HG03439 (cell line): ENCODE measurements around the gene COL1A1.

ENCODE experiments used
- ATAC-seq: cut with Tn5 transposase; IDR thresholded peaks from one replicate; pipeline ENCODE4 v1.9.1; 2021; ENCODE audit warnings: mild to moderate bottlenecking, moderate library complexity; ENCODE audit not compliant: unreplicated experiment

Gene COL1A1

DNA sequence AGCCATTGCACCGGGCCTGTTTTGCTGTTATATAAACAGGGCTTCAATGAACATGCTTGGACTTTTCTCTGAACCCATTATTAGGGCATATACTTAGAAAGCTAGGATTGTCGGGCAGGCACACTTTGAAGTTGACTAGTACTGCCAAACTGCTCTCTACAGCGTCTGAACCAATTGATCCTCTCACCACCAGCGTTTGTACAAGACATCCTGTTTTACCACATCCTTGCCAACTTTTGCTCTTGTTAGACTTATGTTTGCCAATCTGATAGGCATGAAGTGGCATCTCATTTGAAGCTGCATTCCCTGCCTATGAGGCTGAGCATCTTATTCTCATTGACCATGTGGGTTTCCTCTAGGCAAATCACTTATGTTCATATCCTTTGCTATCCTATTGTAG is 43.5 kb downstream of the COL1A1 start:
- ATAC-seq = no peak

DNA sequence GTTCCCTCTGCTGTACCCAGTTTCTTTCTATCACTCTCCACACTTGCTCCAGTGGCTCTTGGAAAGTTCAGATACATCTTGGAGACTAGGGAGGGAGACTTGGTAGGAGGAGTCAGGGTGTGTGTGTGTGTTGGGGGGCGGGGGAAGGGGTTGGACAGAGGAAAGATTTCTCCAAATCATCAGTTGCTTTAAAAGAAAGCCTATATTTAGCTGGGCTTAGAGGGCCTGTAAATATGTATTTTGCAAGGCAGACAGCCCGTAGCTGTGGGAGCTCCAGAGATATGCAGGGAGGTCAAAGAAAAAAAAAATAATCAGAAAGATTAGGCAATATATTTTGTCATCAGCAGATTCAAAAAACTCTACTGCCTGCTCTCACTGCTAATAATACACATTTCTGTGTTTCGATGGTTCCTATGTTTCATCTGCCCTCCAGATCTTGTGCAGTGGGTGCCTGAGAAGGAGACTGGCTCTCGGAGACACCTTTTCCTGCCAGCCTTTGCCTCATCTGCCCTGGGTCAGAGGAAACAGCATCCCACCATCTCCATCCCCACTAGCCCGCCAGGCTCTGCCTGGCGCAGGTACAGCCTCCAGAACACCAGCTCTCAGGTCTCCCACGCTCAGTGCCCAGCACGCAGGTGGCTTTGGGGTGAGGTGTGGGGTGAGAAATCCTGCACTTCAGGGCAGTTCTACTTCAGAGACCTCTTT is 46.2 kb downstream of the COL1A1 start:
- ATAC-seq = no peak

DNA sequence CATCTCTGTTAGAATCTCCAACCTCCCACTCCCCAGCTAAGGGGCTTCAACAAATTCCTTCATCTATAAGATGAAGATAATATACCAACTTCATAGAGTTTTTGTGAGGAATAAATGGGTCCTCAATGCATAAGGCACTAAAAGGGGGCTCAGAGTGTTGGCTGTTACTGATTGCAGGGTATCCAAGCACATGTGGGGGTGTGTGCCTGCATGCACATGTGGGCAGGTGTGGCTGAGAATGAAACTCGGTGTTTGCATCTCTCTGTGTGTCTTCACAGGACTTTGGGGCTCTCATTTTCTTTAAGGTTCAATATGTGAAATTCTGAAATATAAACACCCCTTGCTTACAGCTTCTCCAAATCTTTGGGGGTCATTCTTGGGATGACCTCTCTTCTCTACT is 46.8 kb downstream of the COL1A1 start:
- ATAC-seq = no peak

DNA sequence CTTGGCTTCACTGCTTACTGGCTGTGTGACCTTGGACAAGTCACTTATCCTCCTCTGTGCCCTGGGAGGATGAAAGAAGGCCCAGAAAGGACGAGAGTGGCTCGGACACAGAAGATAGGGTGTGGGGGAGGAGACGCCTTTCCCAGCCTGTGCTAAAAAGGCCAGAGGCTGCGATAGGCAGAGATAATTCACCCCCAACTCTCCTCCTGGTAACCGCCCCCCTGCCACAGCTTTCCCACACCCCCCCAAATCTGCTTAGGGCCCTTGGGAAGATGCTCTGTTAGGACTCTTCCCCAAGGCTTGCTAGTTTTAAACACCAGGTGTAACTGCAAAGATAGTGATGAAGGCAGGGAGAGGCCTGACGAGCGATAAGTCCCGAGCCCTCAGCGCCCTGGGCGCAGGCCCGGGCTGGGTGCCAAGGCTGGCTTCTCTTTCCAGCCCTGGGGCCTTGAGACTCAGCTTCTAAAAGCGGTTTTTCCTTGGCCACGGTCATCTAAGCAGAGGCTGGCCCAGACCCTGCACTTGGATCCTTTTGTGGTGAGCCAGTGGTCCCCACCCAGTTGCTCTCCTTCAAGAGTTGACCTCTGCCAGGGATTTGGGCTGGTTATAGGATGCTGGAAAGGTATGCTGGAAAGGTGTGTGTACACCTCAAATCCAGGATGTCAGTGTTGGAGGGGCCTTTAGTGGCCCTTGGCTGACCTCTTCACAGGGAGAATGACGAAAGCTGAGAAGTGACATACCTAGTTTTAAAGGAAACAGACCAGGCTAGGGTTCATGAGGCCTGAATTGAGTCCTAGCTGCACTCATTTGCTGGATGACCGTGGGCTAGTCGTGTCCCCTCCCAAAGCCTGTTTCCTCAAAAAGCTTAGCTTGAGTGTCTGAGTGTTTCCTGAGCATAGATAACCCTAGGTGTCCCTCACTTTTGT is 47.5 kb downstream of the COL1A1 start:
- no peak for ATAC-seq

DNA sequence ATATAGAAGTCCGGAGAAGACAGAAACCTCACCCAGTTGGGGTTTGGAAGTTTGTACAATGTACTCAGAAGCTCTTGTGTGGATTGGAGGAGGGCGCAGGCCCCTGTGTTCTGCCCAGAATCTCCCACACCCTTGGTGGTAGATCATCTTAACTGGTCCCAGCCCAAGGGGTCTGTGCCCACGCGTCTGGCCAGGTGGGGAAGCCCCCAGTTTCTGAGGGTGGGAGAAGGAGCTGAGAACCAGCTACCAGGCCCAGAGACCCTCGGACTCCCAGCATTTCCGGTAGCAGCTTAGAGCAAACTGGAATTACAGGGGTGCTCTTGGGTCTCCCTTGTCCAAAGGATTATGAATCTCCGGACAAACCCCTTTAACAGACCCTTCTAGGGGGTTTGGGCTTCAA is 48.7 kb downstream of the COL1A1 start:
- no peak for ATAC-seq

DNA sequence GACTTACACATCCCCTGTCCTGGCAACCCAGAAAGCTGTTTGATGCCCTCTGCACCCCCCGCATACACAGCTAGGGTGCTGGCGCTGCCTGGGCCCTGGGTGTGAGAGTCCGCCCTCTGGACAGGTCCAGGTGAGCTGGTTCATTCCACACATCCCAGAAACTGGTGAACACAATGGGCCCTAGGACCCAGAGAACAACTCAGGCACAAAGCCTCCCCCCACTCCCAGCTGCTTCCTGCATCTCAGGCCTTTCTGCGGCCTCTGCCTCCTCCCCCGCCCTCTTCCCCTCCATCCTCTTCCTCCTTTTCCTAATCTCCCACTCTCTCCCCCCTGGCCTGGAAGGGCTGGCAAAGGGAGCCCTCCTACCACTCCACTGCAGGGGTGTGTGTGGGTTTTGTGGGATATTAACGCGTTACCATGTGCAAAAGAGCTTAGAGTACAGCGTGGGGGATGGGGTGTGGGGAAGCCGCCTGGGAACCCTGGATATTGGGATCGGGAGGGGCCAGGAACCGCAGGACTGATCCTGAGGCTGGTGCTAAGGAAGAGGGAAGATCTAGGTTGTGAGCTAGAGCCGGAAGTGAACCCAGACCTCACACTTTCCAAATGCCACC is 49.4 kb downstream of the COL1A1 start:
- ATAC-seq = no peak

DNA sequence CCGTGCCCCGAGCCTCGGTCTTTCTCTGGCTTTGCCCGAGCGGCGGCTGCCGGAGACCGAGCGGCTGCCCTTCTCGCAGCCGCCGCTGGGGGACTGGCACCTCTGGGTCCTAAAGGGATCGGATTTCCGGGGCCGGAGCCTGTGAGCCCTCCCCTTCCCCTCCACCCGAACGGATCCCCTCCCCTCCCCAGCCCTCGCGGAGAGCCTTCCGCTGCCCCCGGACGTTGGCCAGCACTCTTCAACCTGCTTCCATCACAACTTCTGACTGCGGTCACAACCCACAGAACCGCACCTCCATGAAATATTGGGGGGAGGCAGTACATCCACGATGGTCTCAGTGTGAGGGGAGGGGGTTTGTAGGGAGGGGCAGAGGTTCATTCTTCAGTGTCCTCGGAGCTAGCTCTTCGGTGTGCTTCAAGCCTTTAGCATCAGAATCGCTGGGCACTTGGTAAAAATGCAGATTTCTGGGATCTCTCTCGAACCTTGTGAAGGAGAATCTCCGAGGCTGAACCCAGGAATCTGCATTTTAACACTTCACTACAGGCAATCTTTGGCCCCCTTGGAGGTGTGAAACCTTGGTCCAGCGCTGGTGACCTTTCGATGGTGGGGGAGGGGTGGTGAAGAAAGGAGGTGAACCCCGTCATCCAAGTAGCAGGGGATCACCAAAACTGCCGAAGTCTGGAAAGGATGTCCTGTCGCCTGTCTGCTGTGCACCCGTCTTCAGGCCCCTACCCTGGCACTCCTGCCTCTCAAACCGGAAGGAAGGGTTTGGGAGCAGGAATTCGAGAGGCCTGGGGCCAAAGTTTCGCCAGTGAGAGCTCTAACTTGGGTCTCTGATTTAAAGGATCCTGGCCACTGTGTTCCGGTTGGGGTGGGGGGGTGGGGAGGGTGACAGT is 50.1 kb downstream of the COL1A1 start:
- peak; percentile 39 for ATAC-seq

DNA sequence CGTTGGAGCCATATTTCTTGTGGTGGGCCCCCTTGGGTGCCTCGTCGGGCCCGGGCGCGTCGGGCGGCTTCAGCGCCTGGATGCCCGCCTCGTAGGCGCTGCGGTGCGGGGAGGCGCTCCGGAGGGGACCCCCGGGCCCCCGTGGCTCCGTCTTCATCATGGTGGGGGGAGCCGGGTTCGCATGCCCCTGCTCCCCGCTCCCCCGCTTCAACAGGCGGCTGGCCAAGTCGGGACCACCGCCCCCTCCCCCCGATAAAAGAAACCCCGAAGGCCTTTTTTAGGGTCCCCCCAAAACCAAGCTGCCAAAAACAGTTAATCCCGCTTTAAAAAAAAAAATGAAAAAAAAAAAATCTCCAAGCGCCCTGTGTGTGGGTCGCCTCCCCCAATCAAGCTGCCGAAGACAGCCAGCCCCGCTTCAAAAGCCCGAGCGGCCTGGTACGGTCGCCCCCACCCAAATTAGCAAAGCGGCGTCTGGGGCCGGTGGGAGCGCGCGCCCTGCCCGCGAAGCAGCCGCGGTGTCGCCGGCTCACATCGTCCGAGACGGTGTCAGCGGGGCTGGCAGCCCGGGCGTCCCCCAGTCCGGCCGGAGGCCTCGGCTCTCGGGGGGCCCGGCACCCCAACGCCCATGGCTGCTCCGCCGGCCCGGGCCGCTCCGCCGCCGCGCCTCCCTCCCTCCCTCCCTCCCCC is 50.9 kb downstream of the COL1A1 start, which contains the start of gene PPP1R9B:
Gene PPP1R9B (minus strand): TSS at position 324 of the 687 bp plus-strand sequence. CDS start 164 bp downstream, at position 160.
- ATAC-seq = peak; percentile 0

DNA sequence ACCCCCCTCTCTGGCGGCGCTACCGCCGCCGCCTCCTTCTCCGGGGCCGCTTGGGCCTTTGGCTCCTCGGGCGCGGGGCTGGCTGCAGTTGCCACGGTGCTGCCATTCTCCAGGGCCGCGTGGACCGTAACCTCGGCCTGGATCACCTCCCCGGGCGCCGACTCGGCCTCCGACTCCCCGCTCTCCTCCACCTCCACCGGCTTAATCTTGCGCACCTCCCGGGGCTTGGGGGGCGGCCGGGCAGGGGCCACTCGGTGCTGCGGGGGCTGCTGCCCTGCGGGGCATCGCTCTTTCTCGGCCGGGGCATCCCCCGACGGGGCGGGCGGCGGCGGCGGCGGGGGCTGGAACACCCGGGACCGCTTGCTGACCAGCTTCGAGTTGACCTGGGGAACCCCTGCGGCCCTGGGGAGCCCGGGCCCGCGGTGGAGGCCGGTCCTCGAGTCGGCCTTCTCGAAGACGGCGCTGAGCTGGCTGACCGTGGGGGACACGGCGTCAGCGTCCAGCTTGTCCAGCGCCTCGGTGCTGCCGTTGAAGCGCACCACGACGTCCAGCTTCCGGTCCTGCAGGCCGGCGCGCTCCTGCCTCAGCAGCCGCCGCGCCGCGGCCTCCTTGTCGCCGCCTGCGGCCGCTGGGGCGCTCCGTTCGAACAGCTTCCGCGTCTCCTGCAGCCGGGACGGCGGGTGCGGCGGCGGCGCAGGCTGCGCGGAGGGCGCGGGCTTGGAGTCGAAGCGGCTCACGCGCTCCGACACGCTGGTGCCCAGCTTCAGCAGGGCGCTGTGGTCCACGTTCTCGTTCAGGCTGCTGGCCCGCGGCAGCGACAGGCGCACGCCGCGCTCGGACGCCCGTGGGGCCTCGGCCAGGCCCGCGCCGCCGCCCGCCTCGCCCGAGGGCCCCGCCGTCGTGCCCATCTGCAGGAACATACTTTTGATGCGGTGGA is 51.7 kb downstream of the COL1A1 start:
- no peak for ATAC-seq

DNA sequence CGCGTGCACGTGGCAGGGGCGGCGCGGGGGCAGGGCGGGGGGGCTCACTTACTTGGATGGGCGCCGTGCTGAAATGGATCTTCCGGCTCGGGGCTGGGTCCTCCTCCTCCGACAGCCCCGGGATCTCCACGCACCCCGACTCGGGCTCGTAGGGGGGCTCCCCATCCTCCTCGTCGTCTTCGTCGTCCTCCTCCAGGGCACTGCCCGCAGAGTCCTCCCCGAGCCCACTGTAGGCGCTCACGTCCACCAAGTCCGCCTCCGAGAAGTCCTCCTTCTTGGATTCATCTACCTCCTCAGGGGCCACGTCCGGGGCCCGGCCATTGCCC is 52.4 kb downstream of the COL1A1 start:
- no peak for ATAC-seq

DNA sequence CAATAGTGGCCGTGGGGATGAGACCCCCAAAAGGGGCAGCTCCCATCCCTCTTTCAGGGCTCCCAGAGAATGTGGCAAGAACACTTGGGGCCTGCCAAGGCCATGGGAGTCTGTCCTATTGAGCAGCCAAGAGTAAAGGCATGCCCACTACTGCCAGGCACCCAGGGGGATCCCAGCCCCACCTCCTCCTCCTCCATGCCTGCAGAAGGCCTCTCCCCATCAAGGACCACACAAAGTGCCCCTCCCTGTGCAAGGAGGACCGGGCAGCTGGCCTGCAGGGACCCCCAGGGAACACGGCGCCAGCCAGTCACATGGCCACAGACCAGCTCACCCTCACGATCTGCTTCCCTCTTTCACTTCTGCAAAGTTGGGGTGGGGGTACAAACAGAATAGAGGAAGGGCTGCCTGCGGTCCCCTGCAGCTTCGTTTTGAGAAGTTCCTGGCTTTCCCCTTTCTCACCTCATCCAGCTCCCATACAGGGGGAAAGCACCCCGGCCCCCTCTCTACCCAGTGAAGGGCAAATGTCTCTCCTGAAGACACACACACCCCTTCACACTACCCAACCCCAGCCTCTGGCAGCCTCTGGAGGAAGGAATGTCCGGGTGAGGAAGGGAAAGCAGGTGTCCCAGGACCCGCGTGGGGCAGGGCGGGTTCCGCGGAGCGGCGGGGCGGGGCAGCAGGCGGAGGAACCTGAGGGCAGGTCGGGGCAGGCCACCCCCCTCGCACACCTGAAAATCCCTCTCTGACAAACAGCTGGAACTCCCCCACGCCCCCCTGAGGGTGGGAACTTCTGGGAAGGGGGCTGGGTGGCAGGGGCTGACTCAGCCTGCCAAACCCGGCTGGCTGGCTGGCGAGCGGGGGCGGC is 53.0 kb downstream of the COL1A1 start:
- no peak for ATAC-seq

DNA sequence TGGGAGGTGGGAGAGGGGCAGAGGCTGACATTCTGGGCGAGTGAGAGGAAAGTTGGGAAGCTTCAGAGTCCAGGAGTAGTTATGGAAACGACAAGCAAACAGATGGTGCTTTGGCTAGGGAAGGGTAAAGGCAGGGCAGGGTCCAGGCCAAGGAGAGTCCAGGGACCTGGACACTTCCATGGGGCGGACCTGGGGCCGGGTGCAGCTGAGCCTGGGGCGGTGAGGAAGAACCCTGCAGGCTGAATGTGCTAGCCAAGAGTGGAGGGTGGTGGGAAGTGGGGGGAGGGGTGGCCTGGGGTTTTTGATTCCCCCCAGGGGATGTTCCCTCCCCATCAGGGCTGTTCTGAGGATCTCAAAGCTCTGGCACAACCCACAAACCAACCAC is 53.6 kb downstream of the COL1A1 start:
- no peak for ATAC-seq

DNA sequence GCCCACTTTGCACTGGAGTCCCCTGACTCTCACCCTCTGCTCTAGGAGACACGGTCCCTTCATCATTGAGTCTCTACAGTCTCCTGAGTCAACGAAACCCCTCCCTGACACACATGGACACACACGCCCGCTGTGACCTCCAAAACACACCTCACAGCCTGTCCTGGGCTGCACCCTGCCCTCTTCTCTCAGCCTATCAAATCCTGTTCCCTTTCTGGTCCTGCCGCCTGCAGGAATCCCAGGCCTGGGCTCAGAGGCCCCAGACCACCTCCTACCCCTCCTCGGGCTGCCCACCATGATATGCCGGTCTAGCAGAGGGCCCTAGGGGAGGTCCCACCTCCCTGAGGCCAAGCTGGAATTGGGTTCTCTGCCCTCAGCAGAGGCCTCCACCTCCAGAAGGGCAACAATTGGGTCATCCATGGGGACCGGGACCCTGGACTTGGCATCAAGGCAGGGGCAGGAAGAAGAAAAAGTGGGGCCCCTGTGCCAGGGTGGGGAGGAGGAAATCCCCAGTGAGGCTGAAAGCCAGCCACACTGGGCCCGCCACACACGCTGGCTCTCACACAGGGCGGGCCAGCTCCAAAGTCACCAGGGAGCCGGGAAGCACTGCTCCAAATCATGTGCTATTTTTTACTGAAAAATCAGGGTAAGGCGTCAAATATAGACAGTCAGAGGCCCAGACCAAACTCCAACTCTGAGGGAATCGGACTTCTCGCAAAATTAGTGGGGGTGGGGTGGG is 54.3 kb downstream of the COL1A1 start:
- no peak for ATAC-seq

DNA sequence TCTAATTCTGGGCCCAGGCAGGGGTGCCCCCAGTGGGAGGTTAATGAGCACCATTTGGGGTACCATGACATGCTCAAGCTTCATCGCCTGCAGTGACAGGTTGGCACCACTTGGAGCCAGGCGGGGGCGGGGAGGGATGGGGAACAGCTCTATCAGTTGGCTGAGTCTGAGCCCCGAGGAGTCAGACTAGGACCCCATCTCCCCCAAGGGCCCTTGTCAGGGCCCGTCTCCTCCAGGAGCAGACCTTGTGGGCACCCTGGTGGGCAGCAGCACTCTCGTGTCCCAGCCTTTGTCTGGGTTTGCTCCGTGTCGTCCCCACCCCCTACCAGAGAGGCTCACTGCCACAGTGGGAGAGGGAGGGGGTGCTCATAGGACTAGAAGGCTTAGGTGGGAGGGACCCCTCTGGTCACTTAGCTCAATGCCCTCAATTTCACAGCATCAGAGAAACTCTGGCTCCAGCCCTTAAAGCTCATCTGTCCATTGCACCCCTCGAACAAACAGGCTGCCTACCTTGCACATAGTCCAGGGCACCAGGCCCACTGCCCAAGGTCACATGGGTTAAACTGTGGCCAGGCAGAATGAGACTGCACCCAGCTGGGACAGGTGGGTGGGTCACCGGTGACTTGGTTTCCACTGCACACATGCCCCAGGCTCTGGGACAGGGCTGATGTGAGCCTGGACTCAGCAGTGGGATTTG is 55.1 kb downstream of the COL1A1 start:
- no peak for ATAC-seq

DNA sequence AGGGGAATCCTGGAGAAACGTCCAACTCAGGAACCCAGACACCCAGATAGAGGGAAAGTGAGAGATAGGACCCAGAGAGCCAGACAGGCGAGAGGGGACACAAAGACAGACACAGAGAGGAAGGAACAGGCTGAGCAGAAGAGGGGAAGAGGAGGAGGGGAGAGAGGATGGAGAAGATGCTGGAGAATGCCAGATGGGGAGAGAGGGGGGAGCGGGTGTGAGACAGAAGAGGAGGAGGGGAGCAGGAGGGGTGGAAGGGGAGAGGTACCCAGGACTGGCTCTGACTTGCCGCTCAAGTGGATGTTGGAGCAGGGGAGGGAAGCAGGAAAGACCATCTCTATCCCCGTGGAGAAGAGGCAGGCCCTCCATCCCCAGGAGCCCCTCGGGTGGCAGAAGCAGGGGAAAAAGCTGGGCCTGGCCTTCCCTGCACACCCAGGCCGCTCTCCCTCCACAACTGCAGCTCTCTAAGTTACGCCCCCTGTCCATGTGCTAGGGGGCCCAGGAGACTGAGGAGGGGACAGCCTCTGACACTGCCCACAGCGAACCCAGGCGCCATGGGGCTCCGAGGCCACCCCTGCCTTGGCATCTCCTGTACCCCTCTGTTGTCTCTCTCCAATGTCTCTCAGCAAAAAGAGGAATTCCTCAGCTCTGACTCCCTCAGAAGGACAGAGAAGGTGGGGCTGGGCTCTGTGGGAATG is 55.8 kb downstream of the COL1A1 start:
- ATAC-seq = no peak

DNA sequence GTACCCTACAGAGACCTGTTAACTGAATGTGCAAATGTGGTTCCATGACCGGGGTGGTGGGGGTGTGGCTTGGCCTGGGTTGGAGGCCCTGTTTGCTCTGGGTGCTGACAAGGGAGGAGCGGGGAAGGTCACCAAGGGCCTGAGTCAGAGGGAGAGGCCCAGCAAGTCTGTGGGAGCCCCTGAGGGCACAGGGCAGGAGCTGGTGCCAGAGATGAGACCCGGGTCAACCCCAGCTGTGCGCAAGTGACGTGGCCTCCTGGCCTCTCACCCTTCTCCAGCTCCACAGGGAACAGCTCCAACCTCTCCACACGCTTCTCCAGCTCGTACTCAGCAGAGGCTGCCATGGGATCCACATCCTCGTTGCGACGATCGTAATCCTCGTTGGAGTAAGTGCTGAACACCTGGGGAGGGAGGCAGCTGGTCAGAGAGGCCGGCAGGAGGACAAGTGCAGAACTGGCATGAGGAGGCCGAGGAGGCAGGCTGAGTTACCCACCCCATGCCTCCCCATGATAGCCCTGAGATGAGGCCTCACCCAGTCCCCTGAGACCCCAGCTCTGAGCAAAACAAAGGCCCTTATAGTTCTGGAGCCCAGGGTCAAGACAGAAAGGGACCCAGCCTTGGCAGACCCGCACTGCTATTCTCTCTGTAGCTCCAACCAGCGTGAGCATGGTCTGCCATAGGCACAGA is 56.4 kb downstream of the COL1A1 start:
- ATAC-seq = no peak
